Measurements from ENCODE around the gene TAGAP.
"Not testable (repeated sequence)": the region's sequence is repeated elsewhere in the genome, so short reads cannot be mapped to it uniquely, and the experiment has no call there.

The TAGAP gene

DNA sequence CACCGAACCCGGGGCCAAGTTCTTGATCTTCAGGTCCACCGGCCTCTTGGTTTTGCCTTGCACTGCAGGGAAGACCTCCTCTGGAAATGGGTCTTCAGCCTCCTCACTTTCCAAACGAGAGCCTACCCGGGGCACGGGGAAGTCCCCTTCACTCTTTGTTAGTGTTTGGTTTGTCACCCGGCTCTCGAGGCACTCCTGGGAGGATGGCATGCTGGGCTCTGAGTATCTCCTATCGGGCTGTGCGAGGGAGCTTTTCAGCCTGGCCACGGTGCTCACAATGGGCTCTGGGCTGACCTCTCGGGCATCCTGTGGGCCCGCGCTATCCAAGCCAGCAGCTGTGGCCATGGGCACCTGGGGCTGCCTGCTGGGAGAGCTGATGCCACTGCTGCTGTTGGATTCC, 8.1 kb downstream of the TAGAP start:
- no peak for DNase-seq (ENCODE audit: low spot score)
- in situ Hi-C loops (cut with MboI; ENCODE audit: low pct_unique_long_range_greater_than_20kb, low sequenced_read_pairs, unreplicated experiment): no loop called here
- TF ChIP-seq, protein P1, sequence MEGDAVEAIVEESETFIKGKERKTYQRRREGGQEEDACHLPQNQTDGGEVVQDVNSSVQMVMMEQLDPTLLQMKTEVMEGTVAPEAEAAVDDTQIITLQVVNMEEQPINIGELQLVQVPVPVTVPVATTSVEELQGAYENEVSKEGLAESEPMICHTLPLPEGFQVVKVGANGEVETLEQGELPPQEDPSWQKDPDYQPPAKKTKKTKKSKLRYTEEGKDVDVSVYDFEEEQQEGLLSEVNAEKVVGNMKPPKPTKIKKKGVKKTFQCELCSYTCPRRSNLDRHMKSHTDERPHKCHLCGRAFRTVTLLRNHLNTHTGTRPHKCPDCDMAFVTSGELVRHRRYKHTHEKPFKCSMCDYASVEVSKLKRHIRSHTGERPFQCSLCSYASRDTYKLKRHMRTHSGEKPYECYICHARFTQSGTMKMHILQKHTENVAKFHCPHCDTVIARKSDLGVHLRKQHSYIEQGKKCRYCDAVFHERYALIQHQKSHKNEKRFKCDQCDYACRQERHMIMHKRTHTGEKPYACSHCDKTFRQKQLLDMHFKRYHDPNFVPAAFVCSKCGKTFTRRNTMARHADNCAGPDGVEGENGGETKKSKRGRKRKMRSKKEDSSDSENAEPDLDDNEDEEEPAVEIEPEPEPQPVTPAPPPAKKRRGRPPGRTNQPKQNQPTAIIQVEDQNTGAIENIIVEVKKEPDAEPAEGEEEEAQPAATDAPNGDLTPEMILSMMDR (IDR thresholded peaks at IDR 0.05; ENCODE audit: extremely low read depth, insufficient read depth, missing control alignments): no peak

DNA sequence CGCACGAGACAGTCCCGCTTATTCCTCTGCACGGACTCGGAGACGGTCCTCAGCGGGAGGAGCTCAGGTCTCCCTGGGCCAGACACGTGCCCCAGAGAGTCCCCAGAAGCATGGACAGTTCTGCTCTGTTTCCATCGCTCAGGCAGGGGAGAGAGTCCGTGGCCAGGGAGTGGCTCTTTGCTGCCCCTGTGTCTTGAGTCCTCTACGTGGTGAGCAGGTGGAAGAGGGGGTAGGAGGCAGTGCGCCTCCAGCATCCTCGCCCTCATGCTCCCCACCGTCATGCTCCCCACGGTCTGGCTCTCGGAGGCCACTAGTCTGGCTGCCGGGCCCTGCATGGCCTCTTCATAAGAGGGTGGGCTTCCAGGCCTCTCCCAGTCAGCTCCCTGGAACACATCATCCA, 8.9 kb downstream of the TAGAP start:
- DNase-seq (ENCODE audit: low spot score): no peak
- TF ChIP-seq, protein P1 (IDR thresholded peaks at IDR 0.05; ENCODE audit: extremely low read depth, insufficient read depth, missing control alignments): no peak
- in situ Hi-C loops (cut with MboI; ENCODE audit: low pct_unique_long_range_greater_than_20kb, low sequenced_read_pairs, unreplicated experiment): no loop called here

DNA sequence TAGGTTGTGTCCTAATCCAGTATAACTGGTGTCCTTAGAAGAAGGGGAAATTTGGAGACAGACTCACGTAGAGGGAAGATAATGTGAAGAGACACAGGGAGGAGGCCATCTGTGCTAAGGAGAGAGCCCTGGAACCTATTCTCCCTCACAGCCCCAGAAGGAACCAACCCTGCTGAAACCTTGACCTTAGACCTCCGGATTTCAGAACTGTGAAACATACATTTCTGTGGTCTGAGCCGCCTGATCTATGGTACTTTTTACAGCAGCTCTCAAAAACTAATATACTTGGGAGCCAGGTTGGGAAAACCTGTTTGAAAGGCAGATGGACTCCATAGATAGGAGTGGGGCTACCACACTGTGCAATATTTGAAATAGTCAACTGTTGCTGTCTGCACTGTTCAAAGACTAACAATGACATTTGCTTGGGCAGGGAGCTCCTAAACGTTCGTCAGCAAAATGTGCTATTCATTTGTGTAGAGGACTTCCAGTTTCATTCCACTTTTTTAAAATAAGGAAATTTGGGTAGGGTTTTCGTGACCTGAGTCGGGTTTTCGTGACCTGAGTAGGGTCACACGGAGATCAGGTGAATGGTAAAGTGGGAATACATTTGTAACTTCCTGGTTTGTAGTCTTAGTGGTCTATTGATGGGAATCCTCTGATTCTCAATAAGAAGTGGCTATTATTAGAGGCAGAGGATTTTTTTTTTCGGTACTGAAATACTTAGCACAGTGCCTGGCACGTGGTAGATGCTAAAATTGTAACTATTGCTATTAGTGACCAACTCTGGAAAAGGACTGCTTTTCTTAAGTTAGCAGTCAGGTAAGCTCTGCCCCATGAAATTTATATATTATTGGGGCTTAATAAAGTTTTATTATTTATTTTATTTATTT, 11.4 kb downstream of the TAGAP start:
- TF ChIP-seq, protein P1 (IDR thresholded peaks at IDR 0.05; ENCODE audit: extremely low read depth, insufficient read depth, missing control alignments): no peak
- no peak for DNase-seq (ENCODE audit: low spot score)
- in situ Hi-C loops (cut with MboI; ENCODE audit: low pct_unique_long_range_greater_than_20kb, low sequenced_read_pairs, unreplicated experiment): no loop called here

DNA sequence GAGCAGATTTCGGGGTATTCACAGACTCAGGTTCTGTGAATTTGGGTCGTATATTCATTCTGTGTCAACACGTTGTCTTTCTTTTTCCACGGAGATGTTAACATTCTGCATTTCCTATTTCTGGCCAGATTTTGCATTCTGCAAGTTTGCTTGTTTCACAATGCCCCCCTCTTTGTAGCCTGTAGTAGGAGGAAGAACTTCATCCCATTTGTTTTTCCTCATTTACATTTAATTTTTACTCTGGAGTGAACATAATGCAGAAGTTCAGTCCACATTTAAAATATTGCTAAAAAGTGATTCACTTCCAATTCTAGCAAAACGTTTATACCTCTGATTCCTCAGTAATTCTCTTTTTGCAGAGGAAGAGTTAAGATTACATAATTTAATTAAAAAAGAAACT, 12.9 kb downstream of the TAGAP start:
- TF ChIP-seq, protein P1 (IDR thresholded peaks at IDR 0.05; ENCODE audit: extremely low read depth, insufficient read depth, missing control alignments): no peak
- in situ Hi-C loops (cut with MboI; ENCODE audit: low pct_unique_long_range_greater_than_20kb, low sequenced_read_pairs, unreplicated experiment): no loop called here
- DNase-seq (ENCODE audit: low spot score): no peak

DNA sequence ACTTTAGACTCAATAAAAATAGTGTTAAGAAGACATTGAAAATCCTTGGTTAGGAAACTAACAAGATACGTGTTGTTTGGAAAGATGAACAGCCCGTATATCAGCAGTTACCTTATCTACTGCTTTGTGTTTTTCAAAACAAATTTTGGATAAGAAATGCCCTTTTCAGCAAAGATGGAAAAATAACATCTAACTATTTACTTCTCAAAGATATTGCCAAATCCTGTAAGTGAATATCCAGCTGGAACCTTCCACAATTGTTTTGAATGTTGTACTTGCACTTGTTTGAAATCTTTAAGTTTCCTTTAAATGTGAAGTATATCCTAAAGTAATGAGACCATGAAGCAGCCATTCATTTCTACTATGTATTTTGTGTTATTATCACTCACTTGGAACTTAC, 14.6 kb downstream of the TAGAP start:
- DNase-seq (ENCODE audit: low spot score): no peak
- TF ChIP-seq, protein P1 (IDR thresholded peaks at IDR 0.05; ENCODE audit: extremely low read depth, insufficient read depth, missing control alignments): no peak
- in situ Hi-C loops (cut with MboI; ENCODE audit: low pct_unique_long_range_greater_than_20kb, low sequenced_read_pairs, unreplicated experiment): no loop called here

DNA sequence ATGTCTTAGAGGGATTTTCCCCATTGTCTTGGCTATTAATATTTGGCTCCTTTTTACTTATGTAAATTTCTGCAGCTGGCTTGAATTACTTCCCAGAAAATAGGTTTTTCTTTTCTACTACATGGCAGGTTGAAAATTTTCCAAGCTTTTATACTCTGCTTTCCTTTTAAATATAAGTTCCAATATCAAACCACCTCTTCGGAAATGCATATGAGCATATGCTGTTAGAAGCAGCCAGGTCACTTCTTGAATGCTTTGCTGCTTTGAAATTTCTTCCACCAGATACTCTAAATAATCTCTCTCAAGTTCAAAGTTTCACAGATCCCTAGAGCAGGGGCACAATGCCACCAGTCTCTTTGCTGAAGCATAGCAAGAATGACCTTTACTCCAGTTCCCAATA, 19.6 kb downstream of the TAGAP start:
- in situ Hi-C loops (cut with MboI; ENCODE audit: low pct_unique_long_range_greater_than_20kb, low sequenced_read_pairs, unreplicated experiment); DNase-seq (ENCODE audit: low spot score): not testable (repeated sequence)

DNA sequence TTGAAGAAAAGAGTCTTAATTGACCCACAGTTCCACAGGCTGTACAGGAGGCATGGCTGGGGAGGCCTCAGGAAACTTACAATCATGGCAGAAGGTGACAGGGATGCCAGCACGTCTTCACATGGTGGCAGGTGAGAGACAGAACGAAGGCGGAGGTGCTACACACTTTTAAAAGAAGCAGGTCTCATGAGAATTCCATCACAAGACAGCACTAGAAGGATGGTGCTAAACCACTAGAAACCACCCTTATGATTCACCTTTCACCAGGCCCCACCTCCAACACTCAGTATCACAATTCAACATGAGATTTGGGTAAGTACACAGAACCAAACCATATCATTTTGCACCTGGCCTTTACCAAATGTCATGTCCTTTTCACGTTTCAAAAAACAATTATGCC, 20.9 kb downstream of the TAGAP start:
- in situ Hi-C loops (cut with MboI; ENCODE audit: low pct_unique_long_range_greater_than_20kb, low sequenced_read_pairs, unreplicated experiment): no loop called here
- DNase-seq (ENCODE audit: low spot score): no peak
- TF ChIP-seq, protein P1 (IDR thresholded peaks at IDR 0.05; ENCODE audit: extremely low read depth, insufficient read depth, missing control alignments): no peak
